ENCODE results near the gene MUC5AC. TPM values are rescaled to one million over a fixed set of nuclear protein-coding genes. Genes with fewer than 3 reads are reported as not detected.

MUC5AC gene
- total and polyA plus RNA-seq, 7 donors: 0.02 TPM; not detected in 6

GRCh38 chr11:1148752-1149180 lies 9.0 kb upstream of the MUC5AC start:
- intact Hi-C loops (cut with DNase I): no loop called here
- ATAC-seq (no peak), DNase-seq (no peak)
- no peak overlapping the region for H3K27ac ChIP-seq
- H3K9me3 ChIP-seq: peaks cover 4% of the 10 kb centered on the region
- no peak overlapping the region for H3K4me3 ChIP-seq
- no peaks in the 10 kb centered on the region for H3K36me3 ChIP-seq (ENCODE audit: insufficient read depth in 1 of 2, low read depth in 1 of 2)
- no peaks in the 10 kb centered on the region for H3K4me1 ChIP-seq
- H3K27me3 ChIP-seq (ENCODE audit: insufficient read depth in 3 of 3, low read length in 2 of 3): peaks cover 0 to 18% (median 0%) of the 10 kb centered on the region in 3 donors
- 78 to 93% (median 81%) methylated on average over 6 to 8 of the region's 8 CpGs for WGBS, 3 donors
- TF ChIP-seq CTCF (IDR thresholded peaks at IDR 0.05): no peak

- intact Hi-C loops (cut with DNase I): no loop called here
- no peaks in the 10 kb centered on the region for H3K9me3 ChIP-seq
- peaks cover 0 to 18% (median 0%) of the 10 kb centered on the region in 3 donors for H3K27me3 ChIP-seq (ENCODE audit: insufficient read depth in 3 of 3, low read length in 2 of 3)
- DNase-seq (peak in 1 of 2 donors; percentile 9), ATAC-seq (no peak)
- no peak for TF ChIP-seq CTCF (IDR thresholded peaks at IDR 0.05)
- WGBS, 3 donors: 72 to 83% (median 77%) methylated on average over 16 of the region's 16 CpGs
- no peaks in the 10 kb centered on the region for H3K4me1 ChIP-seq
- no peak overlapping the region for H3K4me3 ChIP-seq
- H3K36me3 ChIP-seq (ENCODE audit: insufficient read depth in 1 of 2, low read depth in 1 of 2): no peaks in the 10 kb centered on the region
- H3K27ac ChIP-seq: no peak overlapping the region
Measured at GRCh38 chr11:1149545-1149944, 8.2 kb upstream of the MUC5AC start.

- Histone ChIP-seq H3K27ac (no peak overlapping the region), H3K9me3 (no peaks in the 10 kb centered on the region), H3K4me1 (no peaks in the 10 kb centered on the region), H3K36me3 (ENCODE audit: insufficient read depth in 1 of 2, low read depth in 1 of 2) (no peaks in the 10 kb centered on the region), H3K4me3 (no peak overlapping the region), H3K27me3 (ENCODE audit: insufficient read depth in 3 of 3, low read length in 2 of 3) (peaks cover 0 to 18% (median 0%) of the 10 kb centered on the region in 3 donors)
- 83 to 84% (median 83%) methylated on average over 10 of the region's 10 CpGs for WGBS, 3 donors
- intact Hi-C loops (cut with DNase I): no loop called here
- peak in 1 of 2 donors; percentile 42 for DNase-seq
- ATAC-seq: no peak
- no peak for TF ChIP-seq CTCF (IDR thresholded peaks at IDR 0.05)
Measured at GRCh38 chr11:1150116-1150515, 7.6 kb upstream of the MUC5AC start.

GRCh38 chr11:1150769-1151365 lies 6.9 kb upstream of the MUC5AC start:
- H3K36me3 ChIP-seq (ENCODE audit: insufficient read depth in 1 of 2, low read depth in 1 of 2): no peaks in the 10 kb centered on the region
- no peak for TF ChIP-seq CTCF (IDR thresholded peaks at IDR 0.05)
- H3K4me1 ChIP-seq: no peaks in the 10 kb centered on the region
- no peaks in the 10 kb centered on the region for H3K9me3 ChIP-seq
- DNase-seq (peak in 1 of 2 donors; percentile 11), ATAC-seq (no peak)
- no peak overlapping the region for H3K27ac ChIP-seq
- H3K4me3 ChIP-seq: no peak overlapping the region
- intact Hi-C loops (cut with DNase I): no loop called here
- WGBS, 3 donors: 24 to 27% (median 26%) methylated on average over 16 to 18 of the region's 18 CpGs
- H3K27me3 ChIP-seq (ENCODE audit: insufficient read depth in 3 of 3, low read length in 2 of 3): peaks cover 0 to 18% (median 0%) of the 10 kb centered on the region in 3 donors
